Measurements from ENCODE around the gene ICOS. TPM values are rescaled to one million over a fixed set of nuclear protein-coding genes. Genes with fewer than 3 reads are reported as not detected.
"Not testable (repeated sequence)": the region's sequence is repeated elsewhere in the genome, so short reads cannot be mapped to it uniquely, and the experiment has no call there.

Gene ICOS
- total and polyA plus RNA-seq, 4 donors = 0.20 TPM; not detected in 3

- no peak for DNase-seq (ENCODE audit: low read depth in 4 of 6, low spot score in 6 of 6)
- no peak overlapping the region for H3K27ac ChIP-seq (ENCODE audit: low read depth, low read length)
- H3K4me1 ChIP-seq (ENCODE audit: control insufficient read depth, insufficient read depth, low read length) = no peaks in the 10 kb centered on the region
- H3K4me3 ChIP-seq (ENCODE audit: low read depth, low read length) = no peak overlapping the region
- no CpG with 5 or more reads among the region's 4 CpGs for WGBS (ENCODE audit: insufficient coverage)
- H3K9me3 ChIP-seq (ENCODE audit: control insufficient read depth, insufficient read depth, low read length) = no peaks in the 10 kb centered on the region
- H3K27me3 ChIP-seq (ENCODE audit: control insufficient read depth, insufficient read depth, low read length) = no peaks in the 10 kb centered on the region
- no peaks in the 10 kb centered on the region for H3K36me3 ChIP-seq (ENCODE audit: control insufficient read depth, insufficient read depth, low read length)
These were observed 995 bp upstream of the ICOS start for GRCh38 chr2:203935568-203935967.

GRCh38 chr2:203936949-203937348 is 386 bp downstream of the ICOS start:
- Histone ChIP-seq H3K4me3 (ENCODE audit: low read depth, low read length) (no peak overlapping the region), H3K27ac (ENCODE audit: low read depth, low read length) (no peak overlapping the region), H3K4me1 (ENCODE audit: control insufficient read depth, insufficient read depth, low read length) (no peaks in the 10 kb centered on the region), H3K9me3 (ENCODE audit: control insufficient read depth, insufficient read depth, low read length) (no peaks in the 10 kb centered on the region), H3K27me3 (ENCODE audit: control insufficient read depth, insufficient read depth, low read length) (no peaks in the 10 kb centered on the region), H3K36me3 (ENCODE audit: control insufficient read depth, insufficient read depth, low read length) (no peaks in the 10 kb centered on the region)
- DNase-seq (ENCODE audit: low read depth in 4 of 6, low spot score in 6 of 6) = no peak
- 100% methylated on average over 1 of the region's 1 CpG for WGBS (ENCODE audit: insufficient coverage)

GRCh38 chr2:203937788-203938187 is 1.2 kb downstream of the ICOS start:
- Histone ChIP-seq H3K4me3 (ENCODE audit: low read depth, low read length) (no peak overlapping the region), H3K36me3 (ENCODE audit: control insufficient read depth, insufficient read depth, low read length) (no peaks in the 10 kb centered on the region), H3K4me1 (ENCODE audit: control insufficient read depth, insufficient read depth, low read length) (no peaks in the 10 kb centered on the region), H3K27ac (ENCODE audit: low read depth, low read length) (no peak overlapping the region), H3K9me3 (ENCODE audit: control insufficient read depth, insufficient read depth, low read length) (no peaks in the 10 kb centered on the region), H3K27me3 (ENCODE audit: control insufficient read depth, insufficient read depth, low read length) (no peaks in the 10 kb centered on the region)
- WGBS (ENCODE audit: insufficient coverage) = no CpG with 5 or more reads among the region's 1 CpG
- DNase-seq (ENCODE audit: low read depth in 4 of 6, low spot score in 6 of 6) = no peak

GRCh38 chr2:203940039-203940438 is 3.5 kb downstream of the ICOS start:
- no peaks in the 10 kb centered on the region for H3K36me3 ChIP-seq (ENCODE audit: control insufficient read depth, insufficient read depth, low read length)
- no peak for DNase-seq (ENCODE audit: low read depth in 4 of 6, low spot score in 6 of 6)
- H3K4me1 ChIP-seq (ENCODE audit: control insufficient read depth, insufficient read depth, low read length) = no peaks in the 10 kb centered on the region
- no peak overlapping the region for H3K4me3 ChIP-seq (ENCODE audit: low read depth, low read length)
- H3K27ac ChIP-seq (ENCODE audit: low read depth, low read length) = no peak overlapping the region
- 100% methylated on average over 1 of the region's 4 CpGs for WGBS (ENCODE audit: insufficient coverage)
- no peaks in the 10 kb centered on the region for H3K27me3 ChIP-seq (ENCODE audit: control insufficient read depth, insufficient read depth, low read length)
- H3K9me3 ChIP-seq (ENCODE audit: control insufficient read depth, insufficient read depth, low read length) = peaks cover 2% of the 10 kb centered on the region

- H3K4me3 ChIP-seq (ENCODE audit: low read depth, low read length); H3K27ac ChIP-seq (ENCODE audit: low read depth, low read length); H3K36me3 ChIP-seq (ENCODE audit: control insufficient read depth, insufficient read depth, low read length); DNase-seq (ENCODE audit: low read depth in 4 of 6, low spot score in 6 of 6); H3K9me3 ChIP-seq (ENCODE audit: control insufficient read depth, insufficient read depth, low read length); H3K4me1 ChIP-seq (ENCODE audit: control insufficient read depth, insufficient read depth, low read length); H3K27me3 ChIP-seq (ENCODE audit: control insufficient read depth, insufficient read depth, low read length): not testable (repeated sequence)
- 96% methylated on average over 6 of the region's 7 CpGs for WGBS (ENCODE audit: insufficient coverage)
These were observed 7.2 kb downstream of the ICOS start for GRCh38 chr2:203943493-203944382.

GRCh38 chr2:203948733-203949132 is 12.2 kb downstream of the ICOS start:
- Histone ChIP-seq H3K9me3 (ENCODE audit: control insufficient read depth, insufficient read depth, low read length) (peaks cover 2% of the 10 kb centered on the region), H3K36me3 (ENCODE audit: control insufficient read depth, insufficient read depth, low read length) (no peaks in the 10 kb centered on the region), H3K4me1 (ENCODE audit: control insufficient read depth, insufficient read depth, low read length) (no peaks in the 10 kb centered on the region), H3K27me3 (ENCODE audit: control insufficient read depth, insufficient read depth, low read length) (no peaks in the 10 kb centered on the region), H3K27ac (ENCODE audit: low read depth, low read length) (no peak overlapping the region), H3K4me3 (ENCODE audit: low read depth, low read length) (no peak overlapping the region)
- 92% methylated on average over 1 of the region's 1 CpG for WGBS (ENCODE audit: insufficient coverage)
- no peak for DNase-seq (ENCODE audit: low read depth in 4 of 6, low spot score in 6 of 6)

GRCh38 chr2:203949228-203949627 is 12.7 kb downstream of the ICOS start:
- 82% methylated on average over 1 of the region's 2 CpGs for WGBS (ENCODE audit: insufficient coverage)
- H3K27ac ChIP-seq (ENCODE audit: low read depth, low read length) = no peak overlapping the region
- peaks cover under 1% of the 10 kb centered on the region for H3K9me3 ChIP-seq (ENCODE audit: control insufficient read depth, insufficient read depth, low read length)
- H3K27me3 ChIP-seq (ENCODE audit: control insufficient read depth, insufficient read depth, low read length) = no peaks in the 10 kb centered on the region
- H3K4me1 ChIP-seq (ENCODE audit: control insufficient read depth, insufficient read depth, low read length) = no peaks in the 10 kb centered on the region
- no peak overlapping the region for H3K4me3 ChIP-seq (ENCODE audit: low read depth, low read length)
- H3K36me3 ChIP-seq (ENCODE audit: control insufficient read depth, insufficient read depth, low read length) = no peaks in the 10 kb centered on the region
- no peak for DNase-seq (ENCODE audit: low read depth in 4 of 6, low spot score in 6 of 6)

- peak in 1 of 6 donors; percentile 22 for DNase-seq (ENCODE audit: low read depth in 4 of 6, low spot score in 6 of 6)
- H3K4me3 ChIP-seq (ENCODE audit: low read depth, low read length) = no peak overlapping the region
- H3K27ac ChIP-seq (ENCODE audit: low read depth, low read length) = no peak overlapping the region
- WGBS (ENCODE audit: insufficient coverage) = 64% methylated on average over 9 of the region's 10 CpGs
- H3K4me1 ChIP-seq (ENCODE audit: control insufficient read depth, insufficient read depth, low read length) = no peaks in the 10 kb centered on the region
- no peaks in the 10 kb centered on the region for H3K36me3 ChIP-seq (ENCODE audit: control insufficient read depth, insufficient read depth, low read length)
- no peaks in the 10 kb centered on the region for H3K27me3 ChIP-seq (ENCODE audit: control insufficient read depth, insufficient read depth, low read length)
- no peaks in the 10 kb centered on the region for H3K9me3 ChIP-seq (ENCODE audit: control insufficient read depth, insufficient read depth, low read length)
These were observed 14.9 kb downstream of the ICOS start for GRCh38 chr2:203951366-203951902.

- no peaks in the 10 kb centered on the region for H3K4me1 ChIP-seq (ENCODE audit: control insufficient read depth, insufficient read depth, low read length)
- no peak overlapping the region for H3K27ac ChIP-seq (ENCODE audit: low read depth, low read length)
- no peaks in the 10 kb centered on the region for H3K27me3 ChIP-seq (ENCODE audit: control insufficient read depth, insufficient read depth, low read length)
- no peaks in the 10 kb centered on the region for H3K36me3 ChIP-seq (ENCODE audit: control insufficient read depth, insufficient read depth, low read length)
- no peaks in the 10 kb centered on the region for H3K9me3 ChIP-seq (ENCODE audit: control insufficient read depth, insufficient read depth, low read length)
- H3K4me3 ChIP-seq (ENCODE audit: low read depth, low read length) = no peak overlapping the region
- no peak for DNase-seq (ENCODE audit: low read depth in 4 of 6, low spot score in 6 of 6)
- 80% methylated on average over 4 of the region's 4 CpGs for WGBS (ENCODE audit: insufficient coverage)
These were observed 22.7 kb downstream of the ICOS start for GRCh38 chr2:203959265-203959664.

GRCh38 chr2:203959672-203960071 is 23.1 kb downstream of the ICOS start:
- Histone ChIP-seq H3K4me3 (ENCODE audit: low read depth, low read length) (no peak overlapping the region), H3K27me3 (ENCODE audit: control insufficient read depth, insufficient read depth, low read length) (no peaks in the 10 kb centered on the region), H3K36me3 (ENCODE audit: control insufficient read depth, insufficient read depth, low read length) (no peaks in the 10 kb centered on the region), H3K4me1 (ENCODE audit: control insufficient read depth, insufficient read depth, low read length) (no peaks in the 10 kb centered on the region), H3K9me3 (ENCODE audit: control insufficient read depth, insufficient read depth, low read length) (no peaks in the 10 kb centered on the region), H3K27ac (ENCODE audit: low read depth, low read length) (no peak overlapping the region)
- DNase-seq (ENCODE audit: low read depth in 4 of 6, low spot score in 6 of 6) = peak in 3 of 6 donors; percentile 2 to 61 (median 35)
- WGBS (ENCODE audit: insufficient coverage) = 0% methylated on average over 1 of the region's 4 CpGs
